Measurements from ENCODE around the gene ALB.

GRCh38 chr4:73376251-73376650 lies 27.8 kb upstream of the ALB start:
- TF ChIP-seq POLR2AphosphoS5 (IDR thresholded peaks at IDR 0.05; ENCODE audit: borderline replicate concordance, low read depth, low read length): no peak
- TF ChIP-seq EZH2 (IDR thresholded peaks at IDR 0.05): no peak

Data from SK-N-MC (cell line).